ENCODE results near the gene PXMP4. TPM values are rescaled to one million over a fixed set of nuclear protein-coding genes. Genes with fewer than 3 reads are reported as not detected.

The PXMP4 gene
- total RNA-seq, 1 experiment from 2014 or later, result 5.7 TPM

- H3K14ac ChIP-seq (ENCODE audit: insufficient read depth, low read length), result no peak overlapping the region
- Mint-ChIP-seq H3K4me1 (no peaks in the 10 kb centered on the region; a peak in 1 of 4 replicates), H3K9me3 (0 out of 5 replicates have a peak, but pooled peaks cover 0 to 2% of the 10 kb centered on the region in 2 experiments), H3K4me3 (no peak overlapping the region), H3K27me3 (ENCODE audit: low read depth) (no peaks in the 10 kb centered on the region), H3K36me3 (ENCODE audit: insufficient read depth in 1 of 3, low read depth in 3 of 3) (peaks cover 13 to 39% (median 14%) of the 10 kb centered on the region in 3 experiments), H3K27ac (peak overlapping the region in 1 of 3 experiments; percentile 62; a peak in 1 of 7 replicates)
- no peak overlapping the region for H4K91ac ChIP-seq (ENCODE audit: insufficient read length, low read depth, low read length)
- no peaks in the 10 kb centered on the region for H3K79me2 ChIP-seq (ENCODE audit: insufficient read depth, low read length)
- H2BK5ac ChIP-seq (ENCODE audit: insufficient read length, low read length), result no peak overlapping the region
- WGBS (ENCODE audit: extremely low coverage, insufficient read length, low lambda C conversion rate), result no CpG with 5 or more reads among the region's 13 CpGs
- H3K4me2 ChIP-seq (ENCODE audit: insufficient read depth, insufficient read length, low read length), result no peak overlapping the region
- no peak overlapping the region for H3K18ac ChIP-seq (ENCODE audit: insufficient read length, low read depth, low read length)
- peaks cover 2% of the 10 kb centered on the region for H4K20me1 ChIP-seq (ENCODE audit: control insufficient read depth, insufficient read depth, insufficient read length)
- H4K5ac ChIP-seq (ENCODE audit: insufficient read length, low read depth, low read length), result no peak overlapping the region
- no peak for TF ChIP-seq CTCF (conservative IDR thresholded peaks at IDR 0.05)
- no peak overlapping the region for H3K9ac ChIP-seq (ENCODE audit: extremely low read depth, insufficient read length, low read length)
- no peak overlapping the region for H2AK5ac ChIP-seq (ENCODE audit: insufficient read length, low read length)
- no peak for DNase-seq
- no peak overlapping the region for H3K4ac ChIP-seq (ENCODE audit: low read depth, low read length)
- no peak overlapping the region for H3K27ac ChIP-seq (ENCODE audit: insufficient read length, low read depth, low read length)
- H3K79me1 ChIP-seq (ENCODE audit: insufficient read depth, low read depth, low read length, poor library complexity, severe bottlenecking), result no peaks in the 10 kb centered on the region
- H3K23me2 ChIP-seq (ENCODE audit: insufficient read length, low read depth, low read length, poor library complexity, severe bottlenecking), result no peaks in the 10 kb centered on the region
- no peaks in the 10 kb centered on the region for H3K27me3 ChIP-seq (ENCODE audit: insufficient read depth, low read length)
- H3K4me1 ChIP-seq (ENCODE audit: insufficient read depth, low read length), result no peaks in the 10 kb centered on the region
- H2BK120ac ChIP-seq (ENCODE audit: low read depth, low read length, poor library complexity, severe bottlenecking), result no peak overlapping the region
- no peak overlapping the region for H3K56ac ChIP-seq (ENCODE audit: insufficient read length, low read depth, low read length)
- no peak overlapping the region for H2AFZ ChIP-seq (ENCODE audit: low read length)
- H2BK20ac ChIP-seq (ENCODE audit: low read depth, low read length, poor library complexity, severe bottlenecking), result no peak overlapping the region
- no peak overlapping the region for H2BK12ac ChIP-seq (ENCODE audit: insufficient read length, low read depth, low read length)
- H4K8ac ChIP-seq (replicated peaks; ENCODE audit: insufficient read length, low read depth, low read length), result no peak overlapping the region
- H3K23ac ChIP-seq (ENCODE audit: insufficient read length, low read depth, low read length), result no peak overlapping the region
- H3K9me3 ChIP-seq (ENCODE audit: control insufficient read depth, low read depth, low read length), result no peaks in the 10 kb centered on the region
- H3T11ph ChIP-seq (ENCODE audit: low read length), result no peak overlapping the region
- no peak overlapping the region for H2BK15ac ChIP-seq (ENCODE audit: low read depth, low read length)
Observed at GRCh38 chr20:33761698-33762250, 41.7 kb upstream of the PXMP4 start.
